Measurements from ENCODE around the gene PTPRR.

PTPRR gene, protein sequence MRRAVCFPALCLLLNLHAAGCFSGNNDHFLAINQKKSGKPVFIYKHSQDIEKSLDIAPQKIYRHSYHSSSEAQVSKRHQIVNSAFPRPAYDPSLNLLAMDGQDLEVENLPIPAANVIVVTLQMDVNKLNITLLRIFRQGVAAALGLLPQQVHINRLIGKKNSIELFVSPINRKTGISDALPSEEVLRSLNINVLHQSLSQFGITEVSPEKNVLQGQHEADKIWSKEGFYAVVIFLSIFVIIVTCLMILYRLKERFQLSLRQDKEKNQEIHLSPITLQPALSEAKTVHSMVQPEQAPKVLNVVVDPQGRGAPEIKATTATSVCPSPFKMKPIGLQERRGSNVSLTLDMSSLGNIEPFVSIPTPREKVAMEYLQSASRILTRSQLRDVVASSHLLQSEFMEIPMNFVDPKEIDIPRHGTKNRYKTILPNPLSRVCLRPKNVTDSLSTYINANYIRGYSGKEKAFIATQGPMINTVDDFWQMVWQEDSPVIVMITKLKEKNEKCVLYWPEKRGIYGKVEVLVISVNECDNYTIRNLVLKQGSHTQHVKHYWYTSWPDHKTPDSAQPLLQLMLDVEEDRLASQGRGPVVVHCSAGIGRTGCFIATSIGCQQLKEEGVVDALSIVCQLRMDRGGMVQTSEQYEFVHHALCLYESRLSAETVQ

DNA sequence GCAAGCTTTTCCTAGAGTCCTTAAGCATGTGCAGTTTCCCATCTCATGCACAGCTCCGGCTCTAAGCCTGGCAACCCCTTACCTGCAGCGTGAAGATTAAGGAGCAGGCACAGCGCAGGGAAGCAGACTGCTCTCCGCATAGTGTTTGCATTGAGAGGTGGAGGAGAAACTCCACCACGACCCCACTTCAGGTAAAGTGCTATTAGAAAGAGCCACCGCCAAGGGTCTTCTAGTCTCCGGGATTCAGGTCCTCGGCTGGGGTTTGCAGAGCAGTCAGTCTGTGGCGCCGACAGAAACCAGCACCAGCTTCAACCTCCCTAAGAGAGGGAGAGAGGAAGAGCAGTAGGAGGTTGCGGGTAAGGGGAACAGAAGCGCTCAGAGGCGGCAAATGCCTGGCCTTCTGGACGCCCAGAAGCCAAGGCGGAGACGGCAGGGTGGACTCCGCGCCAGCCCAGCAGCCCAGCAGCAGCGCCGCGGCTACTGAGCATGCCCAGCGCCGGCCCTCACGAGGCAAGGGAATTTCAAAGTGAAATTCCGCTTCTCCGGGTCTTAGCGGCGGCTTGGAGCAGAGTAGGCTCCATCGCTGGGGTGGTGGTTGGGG, at the start of gene PTPRR:
Gene PTPRR, minus strand, starts transcription at position 488 of the 601 bp plus-strand sequence. Its CDS starts 348 bp downstream, at position 140.
- DNase-seq: no peak

DNA sequence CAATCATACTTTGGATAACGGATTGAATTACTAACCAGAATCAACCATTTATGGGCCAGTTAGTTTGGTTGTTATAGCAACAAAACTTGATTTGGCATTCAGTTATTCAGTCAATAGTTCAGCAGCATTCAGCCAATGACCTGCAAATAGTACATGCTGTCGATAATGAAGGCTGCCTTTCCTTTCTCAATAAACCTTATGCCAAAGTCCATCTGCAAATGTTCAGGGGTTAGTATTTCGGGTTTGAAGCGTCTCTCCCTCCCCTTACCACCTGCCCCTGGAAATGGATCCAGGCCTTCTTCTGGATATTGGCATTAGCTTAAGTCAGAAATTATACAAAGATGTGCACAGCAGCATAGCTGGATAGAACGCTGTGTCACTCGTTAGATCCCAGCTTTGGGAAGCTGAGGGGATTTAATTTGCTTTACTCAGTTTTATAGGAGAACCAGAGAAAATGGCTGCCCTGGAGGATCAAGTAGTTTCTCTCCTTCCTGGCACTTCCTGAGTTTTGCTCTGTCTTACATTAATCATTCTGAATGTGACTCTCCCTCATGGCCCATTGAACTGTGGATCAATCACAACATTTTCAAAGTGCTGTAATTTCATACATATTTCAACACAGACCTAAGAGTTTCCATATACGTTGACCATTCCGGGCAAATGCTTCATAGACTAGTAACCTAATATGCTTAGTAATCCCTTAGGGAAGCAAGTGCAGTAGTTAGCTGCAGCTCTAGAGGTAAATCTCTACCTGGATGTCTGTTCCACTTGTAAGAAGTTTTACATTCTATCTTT, 46.7 kb upstream of the PTPRR start:
- no peak for DNase-seq

DNA sequence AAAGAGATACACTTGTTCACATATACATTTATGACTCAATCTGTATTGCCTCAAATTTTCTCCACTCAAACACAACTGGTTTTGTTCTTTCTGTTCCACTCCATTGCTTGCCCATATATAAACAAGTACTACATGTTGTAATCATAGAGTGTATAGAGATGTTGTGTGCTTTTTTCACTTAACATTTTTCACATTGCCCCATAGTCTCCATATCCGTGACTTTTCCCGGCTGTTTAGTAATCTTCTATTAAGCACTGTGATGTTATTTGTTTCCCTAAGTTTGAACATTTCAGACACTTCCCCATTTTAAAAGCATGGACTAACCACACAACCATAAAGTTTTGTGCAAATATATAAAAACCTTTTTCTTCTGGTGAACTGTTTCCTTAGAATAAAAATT, 45.5 kb upstream of the PTPRR start:
- DNase-seq: no peak

DNA sequence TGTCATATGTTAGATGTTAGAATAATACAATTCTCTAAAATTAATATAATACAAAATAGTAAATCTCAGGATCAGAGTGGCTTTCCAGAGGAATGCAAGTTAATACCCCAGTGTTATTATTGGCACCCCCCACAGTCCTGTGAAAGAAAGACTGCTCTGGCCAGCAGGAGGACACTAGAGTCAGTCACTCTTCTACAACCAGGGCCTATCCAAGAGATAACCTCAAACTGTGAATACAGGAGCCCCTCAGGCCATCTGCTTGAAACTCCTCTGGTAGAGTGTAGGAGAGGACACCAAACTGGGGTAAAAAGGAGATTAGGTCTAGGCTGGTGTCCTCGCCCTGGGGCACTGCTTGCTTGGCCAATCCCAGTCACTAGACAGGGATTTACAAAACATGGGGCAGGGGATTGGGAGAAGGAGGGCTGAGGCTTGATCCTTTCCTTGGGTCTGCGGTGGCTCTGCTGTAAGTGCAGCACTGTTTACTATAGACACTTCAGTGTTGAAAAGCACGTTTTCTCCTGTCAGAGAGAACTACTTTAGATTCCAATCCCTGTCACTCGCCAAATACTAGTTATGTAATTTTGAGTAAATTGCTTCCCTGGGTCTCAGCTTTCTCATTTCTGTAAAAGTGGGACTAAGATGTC, 44.5 kb upstream of the PTPRR start:
- no peak for DNase-seq

DNA sequence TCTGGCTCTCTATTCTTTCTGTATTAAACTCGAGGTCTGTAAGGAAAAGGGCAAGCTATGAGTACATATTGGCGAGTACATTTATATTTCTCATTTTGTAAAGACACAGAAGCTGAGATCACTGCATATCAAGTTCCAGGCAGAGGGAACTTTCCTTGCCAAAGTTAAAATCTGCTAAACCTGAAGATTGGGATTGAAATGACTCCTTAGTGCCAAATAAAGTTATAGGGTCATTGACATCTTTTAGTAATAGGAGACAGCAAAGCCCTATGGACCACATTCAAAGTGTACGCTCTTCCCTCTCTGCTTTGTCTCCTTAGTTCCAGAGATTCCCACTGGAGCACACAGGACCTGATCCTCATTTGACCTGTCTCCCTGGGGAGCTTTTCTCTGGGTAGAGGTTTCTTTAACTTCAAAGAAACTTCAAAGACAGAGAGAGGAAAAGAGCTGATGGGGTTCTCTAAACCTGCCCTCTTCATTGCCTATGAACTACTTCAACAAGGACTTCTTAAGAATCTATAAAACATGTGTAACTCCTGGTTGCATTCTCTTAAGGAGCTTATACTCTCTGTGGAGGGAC, 42.6 kb upstream of the PTPRR start:
- DNase-seq: no peak

DNA sequence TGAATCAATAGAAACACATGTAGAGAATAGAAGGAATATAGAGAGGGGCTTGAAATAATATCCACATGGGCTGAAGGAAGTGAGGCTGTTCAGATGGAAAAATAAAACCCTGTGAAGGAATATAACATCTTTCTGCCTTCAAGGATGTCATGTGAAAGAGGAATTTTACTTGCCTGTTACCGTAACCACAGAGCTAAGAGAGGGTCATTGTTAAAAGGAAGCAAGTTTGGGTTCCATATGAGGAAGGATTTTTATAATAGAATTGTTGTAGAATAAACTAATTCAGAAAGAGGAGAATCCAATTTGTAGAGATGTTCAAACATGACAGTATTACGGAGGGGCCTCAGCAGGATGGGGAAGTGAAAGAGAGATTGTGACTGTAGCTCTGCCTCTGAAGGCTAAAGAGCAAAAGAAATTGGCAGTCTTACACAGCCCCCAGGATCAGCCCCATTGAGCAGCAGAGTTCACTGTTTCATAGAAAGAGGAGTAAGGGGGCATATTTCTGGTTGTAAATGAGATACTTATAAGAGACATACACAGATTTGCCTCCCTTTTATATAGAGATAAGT, 41.8 kb upstream of the PTPRR start:
- no peak for DNase-seq

DNA sequence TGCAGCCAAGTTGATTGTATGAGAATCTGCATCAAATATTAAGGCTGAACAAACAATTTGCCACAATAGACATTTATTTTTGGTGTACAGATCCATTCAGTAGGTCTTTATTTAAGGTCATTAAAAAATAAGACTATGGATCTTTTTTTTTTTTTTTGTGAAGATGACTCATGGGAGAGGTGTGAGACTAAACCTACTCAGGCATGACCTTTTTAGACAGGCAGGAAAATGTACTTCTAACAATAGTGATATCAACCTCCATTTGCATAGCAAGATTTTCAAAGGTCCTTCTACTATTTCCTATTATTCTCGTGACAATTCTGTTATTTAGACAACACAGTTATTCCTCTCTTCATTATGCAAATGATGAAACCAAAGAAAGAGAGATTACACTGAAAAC, 39.9 kb upstream of the PTPRR start:
- no peak for DNase-seq

DNA sequence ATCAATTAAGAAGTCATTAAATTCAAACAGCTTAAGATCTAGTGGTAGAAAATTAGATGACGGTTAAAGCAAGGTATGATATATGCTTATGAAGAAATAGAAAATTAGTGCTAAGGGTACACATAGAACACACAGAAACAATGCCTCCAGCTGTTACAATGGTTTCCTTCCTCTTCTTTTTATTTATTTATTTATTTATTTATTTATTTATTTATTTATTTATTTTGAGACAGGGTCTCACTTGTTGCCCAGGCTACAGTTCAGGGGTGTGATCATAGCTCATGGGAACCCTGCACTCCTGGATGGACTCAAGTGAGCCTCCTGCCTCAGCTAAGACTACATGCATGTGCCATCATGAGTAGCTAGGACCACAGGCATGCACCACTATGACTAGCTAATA, 34.9 kb upstream of the PTPRR start:
- DNase-seq: no peak

DNA sequence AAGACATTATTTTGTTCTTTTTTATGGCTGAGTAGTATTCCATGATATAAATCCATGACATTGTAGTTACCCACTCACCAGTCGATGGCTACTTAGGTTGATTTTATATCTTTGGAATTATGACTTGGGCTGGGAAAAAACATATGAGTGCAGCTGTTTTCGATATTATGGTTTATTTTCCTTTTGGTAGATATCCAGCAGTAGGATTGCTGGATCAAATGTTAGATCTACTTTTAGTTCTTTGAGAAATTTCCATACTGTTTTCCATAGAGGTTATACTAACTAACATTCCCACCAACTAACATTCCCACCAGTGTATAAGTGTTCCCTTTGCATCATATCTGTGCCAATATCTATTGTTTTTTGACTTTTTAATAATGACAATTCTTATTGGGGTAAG, 29.9 kb upstream of the PTPRR start:
- DNase-seq: no peak

DNA sequence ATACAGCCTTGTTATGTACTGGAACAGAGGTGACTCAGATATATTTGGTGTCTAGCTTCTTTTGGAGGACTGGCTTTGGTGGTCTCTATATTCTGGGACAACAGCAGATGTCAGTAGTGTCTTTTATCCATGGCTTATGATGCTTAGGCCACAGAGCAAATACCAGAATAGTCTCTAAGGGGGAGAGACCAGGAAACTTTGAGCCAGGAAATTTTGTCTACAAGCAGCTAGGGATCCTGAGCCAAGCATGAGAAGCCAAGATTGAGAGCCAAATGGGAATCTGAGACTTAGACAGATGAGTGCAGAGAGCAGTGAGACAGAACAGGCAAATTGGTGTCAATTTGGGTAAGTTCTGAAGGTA, 28.4 kb upstream of the PTPRR start:
- DNase-seq: no peak

DNA sequence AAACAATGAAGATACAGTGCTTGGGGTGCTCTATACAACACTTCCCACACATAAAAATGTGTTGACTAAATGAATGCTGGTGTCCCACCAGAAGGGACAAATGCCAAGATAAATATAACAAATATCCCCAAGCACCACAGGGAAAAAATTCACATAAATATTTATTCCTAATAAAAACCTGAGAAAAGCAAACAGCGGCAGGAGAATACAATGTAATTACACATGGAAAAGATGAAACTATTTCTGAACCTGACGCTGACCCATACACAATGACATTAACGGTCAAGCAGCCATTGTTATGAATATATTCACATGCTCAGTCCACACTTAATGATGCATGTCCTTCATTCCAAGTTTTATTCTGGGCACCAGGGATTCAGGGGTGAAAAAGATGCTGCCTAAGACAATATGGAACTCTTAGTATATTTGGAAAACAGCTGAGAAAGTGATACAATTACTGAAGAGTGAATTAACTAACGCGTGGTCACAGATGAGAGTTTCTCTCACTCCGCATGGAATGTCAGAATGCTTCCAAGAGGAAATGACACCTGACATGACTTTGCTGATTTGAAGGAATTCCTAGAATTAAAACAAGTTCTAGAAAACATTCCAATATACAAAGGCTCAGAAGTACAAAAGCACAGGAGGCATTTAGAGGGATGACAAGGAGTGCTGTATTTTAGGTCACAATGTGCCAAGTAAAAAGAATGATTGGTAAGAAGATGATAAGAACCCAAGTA, 27.9 kb upstream of the PTPRR start:
- DNase-seq: no peak

DNA sequence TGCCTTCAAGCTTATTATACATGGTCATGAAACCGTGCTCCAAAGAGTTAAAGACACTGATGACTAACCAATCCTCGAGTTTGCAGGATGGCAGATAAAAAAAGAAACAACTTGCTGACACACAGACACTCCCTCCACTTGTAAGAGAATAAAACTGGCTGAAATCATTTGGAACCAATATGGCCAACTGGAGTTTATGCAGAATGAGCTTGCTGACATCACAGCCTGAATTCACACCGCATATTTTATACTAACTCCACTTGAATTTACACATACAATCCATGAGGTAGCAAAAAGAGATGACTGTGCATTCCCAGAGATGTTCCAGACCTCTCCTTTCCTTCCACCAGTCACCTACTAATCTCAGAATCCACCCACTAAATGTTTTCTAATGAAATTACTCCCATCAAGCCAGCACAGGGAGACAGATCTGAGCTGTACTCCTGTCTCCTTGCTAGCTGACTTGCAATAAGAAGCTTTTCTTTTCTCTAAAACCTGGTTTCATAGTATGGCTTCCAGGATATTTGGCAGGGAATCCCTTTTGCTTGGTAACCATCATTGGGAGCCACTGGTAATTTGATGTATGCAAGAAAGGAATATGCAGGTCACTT, 15.8 kb upstream of the PTPRR start:
- no peak for DNase-seq

DNA sequence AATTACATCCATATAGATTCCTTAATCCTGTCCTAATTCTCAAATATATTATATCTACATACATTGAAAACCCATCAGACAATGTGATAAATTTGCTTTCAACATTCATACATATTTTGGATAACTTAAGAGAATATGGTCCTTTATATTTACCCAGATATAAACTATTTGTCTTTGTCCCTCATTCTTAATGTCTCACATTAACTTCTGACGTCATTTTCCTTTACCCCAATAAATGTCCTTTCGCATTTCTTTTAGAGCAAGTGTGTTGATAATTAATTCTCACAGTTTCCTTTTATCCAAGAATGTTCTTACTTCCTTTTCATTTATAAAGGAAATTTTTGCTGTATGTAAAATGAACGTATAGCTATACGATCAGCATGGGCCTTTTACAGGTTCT, 12.6 kb upstream of the PTPRR start:
- DNase-seq: no peak

DNA sequence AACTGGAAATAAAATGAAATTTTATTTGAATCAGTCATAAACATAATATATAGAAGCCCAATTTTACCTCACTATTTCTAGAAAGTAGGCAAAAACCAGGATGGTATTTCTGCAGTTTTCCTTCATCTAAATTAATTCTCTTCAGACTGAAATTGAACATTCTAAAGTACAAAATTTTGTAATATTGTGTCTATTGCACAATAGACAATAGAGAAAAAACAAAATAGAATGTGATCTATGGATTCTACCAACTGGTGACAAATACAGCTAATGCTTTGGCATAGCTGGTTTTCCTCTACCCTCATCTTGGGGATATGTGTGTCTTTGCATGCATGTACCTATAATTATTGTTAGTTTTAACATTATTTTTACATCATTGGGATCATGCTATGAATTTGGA, 8.5 kb upstream of the PTPRR start:
- no peak for DNase-seq

DNA sequence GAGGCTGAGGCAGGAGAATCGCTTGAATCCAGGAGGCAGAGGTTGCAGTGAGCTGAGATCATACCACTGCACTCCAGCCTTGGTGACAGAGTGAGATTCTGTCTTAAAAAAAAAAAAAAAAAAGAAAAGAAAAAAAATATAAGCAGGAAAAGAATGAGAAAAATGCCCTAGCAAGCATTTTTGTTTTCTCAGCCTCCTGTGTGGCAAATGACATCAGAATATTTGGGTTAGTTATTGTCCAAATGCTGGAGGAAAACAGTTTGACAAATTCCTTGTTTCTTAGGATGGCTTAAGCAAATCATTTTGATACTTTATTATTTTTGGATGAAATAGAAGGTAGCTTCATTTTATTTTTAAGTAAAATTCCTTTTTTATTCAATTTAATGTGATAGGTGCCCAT, 7.5 kb upstream of the PTPRR start:
- DNase-seq: no peak

DNA sequence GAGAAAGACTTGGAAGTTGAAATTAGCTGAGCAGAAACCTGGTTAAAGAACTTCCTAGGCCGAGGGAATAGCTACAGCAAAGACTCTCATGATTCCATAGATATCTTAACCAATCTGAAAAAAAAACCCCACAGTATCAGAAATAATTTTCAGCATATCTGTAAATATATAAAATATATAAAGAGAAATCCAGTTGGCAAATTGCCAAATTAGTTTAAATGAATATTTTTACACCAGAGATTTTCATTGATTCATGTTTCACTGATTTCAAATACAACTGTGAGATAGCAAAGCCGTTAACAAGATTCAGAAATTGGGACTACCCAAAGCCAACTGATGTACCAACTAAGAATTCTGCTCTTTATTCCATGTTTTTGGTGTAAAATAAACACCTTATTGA, 6.8 kb upstream of the PTPRR start:
- no peak for DNase-seq

DNA sequence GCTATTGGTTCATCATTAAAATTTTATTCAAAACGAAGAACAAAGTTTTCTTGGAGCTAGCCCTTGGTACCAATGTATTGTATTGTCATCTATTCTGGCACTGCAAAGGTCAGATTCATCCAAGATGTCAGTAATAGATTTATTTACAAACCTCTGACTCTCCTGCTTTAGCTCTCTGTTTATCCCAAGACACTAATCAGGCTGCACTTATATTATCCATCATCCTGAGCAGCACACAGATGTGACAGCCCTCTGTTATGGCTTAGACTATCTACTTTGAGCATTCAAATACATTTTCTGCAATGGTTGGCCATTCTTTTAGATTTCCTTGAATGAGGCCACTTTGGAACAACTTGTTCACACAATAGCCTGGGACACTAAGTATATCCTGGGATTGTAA, 5.0 kb upstream of the PTPRR start:
- no peak for DNase-seq

DNA sequence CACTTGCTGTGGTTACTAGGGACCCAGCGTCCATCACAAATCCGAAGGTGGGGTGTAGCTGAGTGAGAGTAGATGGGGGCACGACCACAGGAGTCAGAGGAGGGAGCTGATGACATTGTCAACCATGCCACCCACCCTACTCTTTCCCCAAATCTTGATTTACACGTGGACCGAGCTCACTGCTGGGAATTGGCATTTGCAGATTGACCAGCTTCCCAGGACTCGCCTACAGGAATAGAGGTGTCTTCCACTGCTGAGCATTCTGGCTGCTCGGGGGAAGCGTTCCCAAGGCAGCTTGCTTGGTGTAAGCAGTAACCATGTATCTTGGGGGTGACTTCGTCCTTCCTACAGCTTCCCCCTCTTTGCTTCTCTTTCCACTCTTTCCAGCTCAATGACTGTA, 353 bp upstream of the PTPRR start:
- no peak for DNase-seq

DNA sequence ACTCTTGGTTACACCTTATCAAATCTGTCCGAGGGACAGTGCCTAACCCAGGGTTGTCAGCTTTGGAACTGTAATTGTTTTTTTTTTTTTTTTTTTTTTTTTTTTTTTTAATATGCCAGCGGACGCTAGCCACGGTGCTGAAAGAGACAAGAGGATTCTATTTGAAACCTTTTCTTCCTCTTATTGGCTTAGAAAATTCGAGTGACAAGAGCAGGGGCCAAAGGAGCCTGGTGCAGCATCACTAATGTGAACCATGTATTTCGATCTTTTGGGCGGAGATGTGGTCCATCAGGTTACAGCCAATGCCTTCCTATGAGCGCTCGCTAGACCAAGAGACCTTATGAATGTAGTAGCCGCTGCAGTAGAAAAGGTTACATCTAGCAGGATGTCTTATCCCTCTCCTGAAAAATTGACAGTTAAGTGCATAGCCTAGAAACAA, 922 bp downstream of the PTPRR start:
- no peak for DNase-seq

DNA sequence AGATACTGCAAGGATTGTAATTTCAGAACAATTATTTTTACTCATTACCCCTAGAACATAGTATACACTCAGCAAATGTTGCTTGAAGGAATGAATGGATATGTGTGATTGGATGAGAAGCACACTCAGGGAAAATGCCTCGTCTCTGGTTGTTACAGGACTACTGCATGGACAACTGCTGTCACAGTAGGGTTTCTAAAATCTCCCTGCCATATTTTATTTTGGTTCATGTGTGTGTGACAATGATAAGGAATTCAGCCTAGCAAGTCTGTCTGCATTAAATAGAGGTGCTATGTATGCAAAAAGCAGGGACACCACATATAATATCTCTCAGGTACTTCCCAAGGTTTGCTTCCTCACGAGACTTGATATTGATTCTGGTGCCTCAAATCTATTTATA, 1.4 kb downstream of the PTPRR start:
- DNase-seq: no peak

DNA sequence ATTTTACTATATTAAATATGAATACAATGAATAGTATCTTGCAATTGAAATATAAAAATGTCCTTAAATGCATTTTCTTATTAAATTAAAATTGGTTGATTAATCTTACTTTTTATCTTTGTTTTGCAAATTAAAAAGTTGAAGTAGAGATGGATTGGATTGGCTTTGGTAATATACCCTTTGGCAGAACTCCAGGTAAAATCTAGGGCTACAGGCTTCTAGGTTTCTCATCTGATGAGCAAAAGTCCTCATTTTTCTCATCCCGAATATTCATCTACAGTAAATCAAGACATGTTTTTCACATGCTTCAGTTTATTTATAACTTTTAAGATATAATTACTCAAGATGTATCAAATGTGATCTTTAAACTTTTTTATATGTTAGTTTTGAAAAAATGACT, 2.2 kb downstream of the PTPRR start:
- no peak for DNase-seq

Data from CD4-positive, alpha-beta T cell treated with Interleukin-6 for 4 hours (primary cell).